Panc1 (cell line): ENCODE results near the gene MTFP1. TPM values are rescaled to one million over a fixed set of nuclear protein-coding genes. Genes with fewer than 3 reads are reported as not detected.

Source experiments
- ATAC-seq: fragments of 200-7000 bp; cut with Tn5 transposase; 2 replicates; pipeline ENCODE4 v1.9.1; 2020; ENCODE audit warnings: mild to moderate bottlenecking, moderate library complexity
- BruUV-seq: library from RNA; stranded (reverse); fragments of 400-500 nt; replicated peaks from 2 replicates; lab custom pipeline; 2021; lab: Mats Ljungman, UMichigan
- CTCF ChIA-PET: fragments of 300-600 bp; sonication (Branson Sonifier 250); formaldehyde crosslinking; loops from one replicate; lab custom pipeline; 2022; ENCODE audit warnings: antibody characterized with exemption; lab: Charles Lee
- POLR2A ChIA-PET: fragments of 300-600 bp; sonication (Branson Sonifier 250); formaldehyde crosslinking; loops from one replicate; lab custom pipeline; 2022; ENCODE audit warnings: antibody characterized with exemption; lab: Charles Lee
- DNase-seq: peaks from one replicate; pipeline ENCODE4 v3.0.0-alpha.2; 2010; ENCODE audit warnings: low read depth, low spot score
- H3K27ac ChIP-seq: 2 replicates; pipeline ENCODE4 v1.5.1; 2011; ENCODE audit warnings: mild to moderate bottlenecking, low read length, inconsistent platforms
- H3K27me3 ChIP-seq: fragments of 200-500 bp; sonication (Bioruptor generic); 2 replicates; pipeline ENCODE4 v1.6.0; 2014; ENCODE audit warnings: low read length, inconsistent platforms; ENCODE audit not compliant: control insufficient read depth, insufficient read depth
- H3K36me3 ChIP-seq: fragments of 200-500 bp; sonication (Bioruptor generic); 2 replicates; pipeline ENCODE4 v1.5.1; 2014; ENCODE audit warnings: inconsistent platforms, mild to moderate bottlenecking, low read length, moderate library complexity; ENCODE audit not compliant: control insufficient read depth, insufficient read depth
- H3K4me1 ChIP-seq: 2 replicates; pipeline ENCODE4 v1.5.1; 2011; ENCODE audit warnings: inconsistent platforms, mild to moderate bottlenecking, low read length, moderate library complexity; ENCODE audit not compliant: control insufficient read depth, insufficient read depth
- H3K4me3 ChIP-seq, 2 experiments: 2 replicates each; pipeline ENCODE4 v1.5.1; 2011 to 2012; ENCODE audit warnings: low read depth in 2 of 2, low read length in 2 of 2, mild to moderate bottlenecking in 2 of 2, inconsistent platforms in 1 of 2, moderate library complexity in 1 of 2
- H3K9me3 ChIP-seq: fragments of 200-500 bp; sonication (Bioruptor generic); 2 replicates; pipeline ENCODE4 v1.5.1; 2014; ENCODE audit warnings: low read depth, mild to moderate bottlenecking, inconsistent platforms, low read length, moderate library complexity; ENCODE audit not compliant: control insufficient read depth, insufficient read depth
- POLR2AphosphoS5 ChIP-seq: IDR thresholded peaks from 2 replicates; pipeline ENCODE4 v1.6.1; 2012; ENCODE audit warnings: mild to moderate bottlenecking, low read depth, low read length, moderate library complexity
- SIN3A ChIP-seq: IDR thresholded peaks from 2 replicates; pipeline ENCODE4 v1.6.1; 2012; ENCODE audit warnings: low read depth, mild to moderate bottlenecking, low read length, moderate library complexity, borderline replicate concordance; ENCODE audit not compliant: insufficient read depth
- TCF7L2 ChIP-seq: IDR thresholded peaks from 2 replicates; pipeline ENCODE4 v1.6.1; 2011; ENCODE audit warnings: mild to moderate bottlenecking, low read depth, low read length, inconsistent platforms
- in situ Hi-C: cut with HindIII; loops from 2 replicates; pipeline ENCODE4 v1.10.0; 2016; ENCODE audit warnings: low sequenced_read_pairs, low pct_unique_long_range_greater_than_20kb
- intact Hi-C: fragments of 100-400 bp; cut with micrococcal nuclease; formaldehyde crosslinking; loops from one replicate; pipeline ENCODE4 v1.10.0; 2022; ENCODE audit not compliant: unreplicated experiment
- total RNA-seq: library from RNA; stranded (reverse); gene quantifications from one replicate; pipeline ENCODE4 v1.2.1, GENCODE V29; 2021; ENCODE audit not compliant: unreplicated experiment
- TF ChIP-seq, protein P1 (sequence below): fragments of 450-650 bp; IDR thresholded peaks from 2 replicates; pipeline ENCODE4 v1.5.1; 2017; ENCODE audit warnings: mild to moderate bottlenecking
- TF ChIP-seq, protein P2 (sequence below), 2 experiments: IDR thresholded peaks; 2 replicates each; pipeline ENCODE4 v1.6.1; 2011 to 2012; ENCODE audit warnings: low read depth in 2 of 2, control low read depth in 1 of 2, low read length in 1 of 2, mild to moderate bottlenecking in 1 of 2, moderate library complexity in 1 of 2; ENCODE audit not compliant: insufficient read depth in 1 of 2

The MTFP1 gene
- total RNA-seq, 1 experiment from 2014 or later, result 21.5 TPM

DNA sequence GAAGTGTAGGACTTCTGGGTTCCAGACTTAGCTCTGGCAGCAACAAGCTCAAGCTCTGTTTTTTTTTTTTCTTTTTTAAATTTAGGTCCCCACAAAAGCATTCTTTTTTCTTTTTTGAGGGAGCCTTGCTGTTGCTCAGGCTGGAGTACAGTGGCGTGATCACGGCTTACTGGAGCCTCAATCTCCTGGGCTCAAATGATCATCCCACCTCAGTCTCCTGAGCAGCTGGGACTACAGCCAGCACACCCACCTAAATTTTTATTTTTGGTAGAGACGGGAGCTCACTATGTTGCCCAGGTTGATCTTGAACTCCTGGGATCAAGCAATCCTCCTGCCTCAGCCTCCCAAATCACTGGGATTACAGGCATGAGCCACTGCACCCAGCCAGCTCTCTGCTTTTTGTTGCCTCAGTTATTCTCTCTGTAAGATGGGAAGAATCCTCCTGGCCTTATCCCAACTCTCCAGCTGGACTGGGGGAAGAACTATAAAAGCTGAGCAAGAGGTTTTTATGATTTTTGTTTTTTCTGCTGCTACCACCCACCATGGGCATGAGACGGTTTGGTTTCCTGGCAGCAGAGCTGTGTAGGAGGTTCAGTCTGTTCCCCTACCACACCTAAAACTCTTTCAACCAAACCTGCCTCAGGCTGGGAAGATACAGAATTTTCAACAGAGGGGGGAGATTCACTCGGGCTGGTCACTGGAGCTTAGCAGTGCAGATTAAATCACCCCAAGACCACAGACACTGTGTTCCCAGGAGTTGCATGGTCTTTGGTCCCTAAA lies 11.6 kb upstream of the MTFP1 start (continued):
- no peak for TF ChIP-seq POLR2AphosphoS5

DNA sequence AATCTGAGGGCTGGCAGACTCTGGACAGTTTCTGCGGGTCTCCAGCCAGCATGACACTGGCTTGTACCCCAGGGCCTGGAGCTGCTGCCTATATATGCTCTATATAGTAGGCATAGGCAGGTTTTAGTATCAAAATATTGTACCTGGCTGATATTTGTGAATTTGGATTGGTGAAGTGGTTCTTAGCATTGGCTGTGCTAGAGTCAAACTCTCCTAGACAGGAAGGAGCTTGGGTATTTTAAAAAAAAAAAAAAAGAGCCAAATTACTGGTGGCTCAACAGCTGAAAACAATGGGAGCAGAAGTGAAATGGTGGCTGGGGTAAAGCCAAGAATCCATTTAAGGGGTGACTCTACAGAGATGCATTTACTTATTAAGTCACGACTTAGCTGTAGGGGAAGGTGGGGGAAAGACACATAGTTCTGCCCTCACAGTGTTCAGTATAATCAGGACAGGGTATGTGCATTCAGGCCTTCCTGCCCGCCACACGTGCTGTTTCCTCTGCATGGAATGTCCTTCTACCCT lies 11.0 kb upstream of the MTFP1 start:
- ChIA-PET CTCF (no interaction called here), POLR2A (no interaction called here)
- Histone ChIP-seq H3K27me3 (no peaks in the 10 kb centered on the region), H3K4me1 (no peaks in the 10 kb centered on the region), H3K4me3 (no peak overlapping the region), H3K27ac (no peak overlapping the region), H3K9me3 (no peaks in the 10 kb centered on the region), H3K36me3 (0 out of 2 replicates have a peak, but pooled peaks cover 4% of the 10 kb centered on the region)
- TF ChIP-seq TCF7L2, result no peak
- TF ChIP-seq, protein P1, sequence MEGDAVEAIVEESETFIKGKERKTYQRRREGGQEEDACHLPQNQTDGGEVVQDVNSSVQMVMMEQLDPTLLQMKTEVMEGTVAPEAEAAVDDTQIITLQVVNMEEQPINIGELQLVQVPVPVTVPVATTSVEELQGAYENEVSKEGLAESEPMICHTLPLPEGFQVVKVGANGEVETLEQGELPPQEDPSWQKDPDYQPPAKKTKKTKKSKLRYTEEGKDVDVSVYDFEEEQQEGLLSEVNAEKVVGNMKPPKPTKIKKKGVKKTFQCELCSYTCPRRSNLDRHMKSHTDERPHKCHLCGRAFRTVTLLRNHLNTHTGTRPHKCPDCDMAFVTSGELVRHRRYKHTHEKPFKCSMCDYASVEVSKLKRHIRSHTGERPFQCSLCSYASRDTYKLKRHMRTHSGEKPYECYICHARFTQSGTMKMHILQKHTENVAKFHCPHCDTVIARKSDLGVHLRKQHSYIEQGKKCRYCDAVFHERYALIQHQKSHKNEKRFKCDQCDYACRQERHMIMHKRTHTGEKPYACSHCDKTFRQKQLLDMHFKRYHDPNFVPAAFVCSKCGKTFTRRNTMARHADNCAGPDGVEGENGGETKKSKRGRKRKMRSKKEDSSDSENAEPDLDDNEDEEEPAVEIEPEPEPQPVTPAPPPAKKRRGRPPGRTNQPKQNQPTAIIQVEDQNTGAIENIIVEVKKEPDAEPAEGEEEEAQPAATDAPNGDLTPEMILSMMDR, result no peak
- no peak for TF ChIP-seq SIN3A
- TF ChIP-seq, protein P2, sequence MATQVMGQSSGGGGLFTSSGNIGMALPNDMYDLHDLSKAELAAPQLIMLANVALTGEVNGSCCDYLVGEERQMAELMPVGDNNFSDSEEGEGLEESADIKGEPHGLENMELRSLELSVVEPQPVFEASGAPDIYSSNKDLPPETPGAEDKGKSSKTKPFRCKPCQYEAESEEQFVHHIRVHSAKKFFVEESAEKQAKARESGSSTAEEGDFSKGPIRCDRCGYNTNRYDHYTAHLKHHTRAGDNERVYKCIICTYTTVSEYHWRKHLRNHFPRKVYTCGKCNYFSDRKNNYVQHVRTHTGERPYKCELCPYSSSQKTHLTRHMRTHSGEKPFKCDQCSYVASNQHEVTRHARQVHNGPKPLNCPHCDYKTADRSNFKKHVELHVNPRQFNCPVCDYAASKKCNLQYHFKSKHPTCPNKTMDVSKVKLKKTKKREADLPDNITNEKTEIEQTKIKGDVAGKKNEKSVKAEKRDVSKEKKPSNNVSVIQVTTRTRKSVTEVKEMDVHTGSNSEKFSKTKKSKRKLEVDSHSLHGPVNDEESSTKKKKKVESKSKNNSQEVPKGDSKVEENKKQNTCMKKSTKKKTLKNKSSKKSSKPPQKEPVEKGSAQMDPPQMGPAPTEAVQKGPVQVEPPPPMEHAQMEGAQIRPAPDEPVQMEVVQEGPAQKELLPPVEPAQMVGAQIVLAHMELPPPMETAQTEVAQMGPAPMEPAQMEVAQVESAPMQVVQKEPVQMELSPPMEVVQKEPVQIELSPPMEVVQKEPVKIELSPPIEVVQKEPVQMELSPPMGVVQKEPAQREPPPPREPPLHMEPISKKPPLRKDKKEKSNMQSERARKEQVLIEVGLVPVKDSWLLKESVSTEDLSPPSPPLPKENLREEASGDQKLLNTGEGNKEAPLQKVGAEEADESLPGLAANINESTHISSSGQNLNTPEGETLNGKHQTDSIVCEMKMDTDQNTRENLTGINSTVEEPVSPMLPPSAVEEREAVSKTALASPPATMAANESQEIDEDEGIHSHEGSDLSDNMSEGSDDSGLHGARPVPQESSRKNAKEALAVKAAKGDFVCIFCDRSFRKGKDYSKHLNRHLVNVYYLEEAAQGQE (IDR thresholded peaks at IDR 0.05; ENCODE audit: insufficient read depth in 1 of 2, low read depth in 2 of 2, low read length in 1 of 2), result no peak
- TF ChIP-seq POLR2AphosphoS5, result no peak
- ATAC-seq (no peak), DNase-seq (no peak)
- in situ Hi-C loops, result no loop called here
- no TSS peak for BruUV-seq
- intact Hi-C loops, result no loop called here

DNA sequence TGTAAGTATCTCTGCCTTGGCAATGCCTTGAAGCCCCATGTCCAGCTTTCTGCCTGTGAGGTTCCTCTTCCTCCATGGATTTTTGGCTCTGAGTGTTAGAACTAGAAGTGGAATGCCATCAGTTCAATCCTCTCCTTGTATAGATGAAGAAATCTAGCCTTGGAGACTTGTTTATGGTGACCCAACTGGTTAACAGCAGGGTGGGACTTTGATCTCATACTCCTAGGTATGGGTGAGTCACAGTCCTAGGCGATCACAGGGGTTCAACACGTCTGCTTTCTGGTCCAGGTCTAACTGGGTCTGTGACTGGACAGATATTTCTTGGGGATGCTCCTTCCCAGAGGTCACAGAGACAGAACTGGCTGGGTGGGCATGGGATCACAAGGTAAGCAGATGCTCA lies 9.2 kb upstream of the MTFP1 start:
- H3K36me3 ChIP-seq, result 0 out of 2 replicates have a peak, but pooled peaks cover 4% of the 10 kb centered on the region
- no peak overlapping the region for H3K27ac ChIP-seq
- ATAC-seq, result no peak

More for the DNA sequence above, 9.2 kb upstream of the MTFP1 start:
- no peaks in the 10 kb centered on the region for H3K9me3 ChIP-seq
- POLR2A ChIA-PET, result no interaction called here
- no peak for DNase-seq
- no peak overlapping the region for H3K4me3 ChIP-seq
- in situ Hi-C loops, result no loop called here
- no peak for TF ChIP-seq TCF7L2
- TF ChIP-seq POLR2AphosphoS5, result no peak
- TF ChIP-seq, protein P1, result no peak
- TF ChIP-seq, protein P2 (IDR thresholded peaks at IDR 0.05; ENCODE audit: insufficient read depth in 1 of 2, low read depth in 2 of 2, low read length in 1 of 2), result no peak
- no peak for TF ChIP-seq SIN3A
- BruUV-seq, result no TSS peak
- intact Hi-C loops, result no loop called here
- CTCF ChIA-PET, result no interaction called here
- no peaks in the 10 kb centered on the region for H3K27me3 ChIP-seq
- peaks cover 7% of the 10 kb centered on the region for H3K4me1 ChIP-seq
